Activated CD4-positive, alpha-beta T cell treated with anti-CD3 and anti-CD28 coated beads, Interleukin-2, amount 50 U/mL, for 4 hours (primary cell): ENCODE results near the gene ZNF8.
"Not testable (repeated sequence)": the region's sequence is repeated elsewhere in the genome, so short reads cannot be mapped to it uniquely, and the experiment has no call there.

Experiments
- DNase-seq, 2 experiments: peaks; one replicate each; pipeline ENCODE4 v3.0.0-alpha.2; 2020

ZNF8 gene

DNA sequence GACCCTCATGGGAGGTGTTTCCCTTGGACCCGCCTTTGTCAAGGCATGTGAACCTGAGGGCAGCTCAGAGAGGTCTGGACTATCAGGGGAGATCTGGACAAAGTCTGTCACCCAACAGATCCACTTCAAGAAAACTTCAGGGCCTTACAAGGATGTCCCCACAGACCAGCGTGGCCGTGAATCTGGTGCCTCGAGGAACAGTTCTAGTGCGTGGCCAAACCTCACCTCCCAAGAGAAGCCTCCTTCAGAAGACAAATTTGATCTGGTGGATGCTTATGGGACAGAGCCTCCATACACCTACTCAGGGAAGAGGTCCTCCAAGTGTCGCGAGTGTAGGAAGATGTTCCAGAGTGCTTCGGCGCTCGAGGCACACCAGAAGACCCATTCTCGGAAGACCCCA lies 59.6 kb downstream of the ZNF8 start:
- no peak for DNase-seq

DNA sequence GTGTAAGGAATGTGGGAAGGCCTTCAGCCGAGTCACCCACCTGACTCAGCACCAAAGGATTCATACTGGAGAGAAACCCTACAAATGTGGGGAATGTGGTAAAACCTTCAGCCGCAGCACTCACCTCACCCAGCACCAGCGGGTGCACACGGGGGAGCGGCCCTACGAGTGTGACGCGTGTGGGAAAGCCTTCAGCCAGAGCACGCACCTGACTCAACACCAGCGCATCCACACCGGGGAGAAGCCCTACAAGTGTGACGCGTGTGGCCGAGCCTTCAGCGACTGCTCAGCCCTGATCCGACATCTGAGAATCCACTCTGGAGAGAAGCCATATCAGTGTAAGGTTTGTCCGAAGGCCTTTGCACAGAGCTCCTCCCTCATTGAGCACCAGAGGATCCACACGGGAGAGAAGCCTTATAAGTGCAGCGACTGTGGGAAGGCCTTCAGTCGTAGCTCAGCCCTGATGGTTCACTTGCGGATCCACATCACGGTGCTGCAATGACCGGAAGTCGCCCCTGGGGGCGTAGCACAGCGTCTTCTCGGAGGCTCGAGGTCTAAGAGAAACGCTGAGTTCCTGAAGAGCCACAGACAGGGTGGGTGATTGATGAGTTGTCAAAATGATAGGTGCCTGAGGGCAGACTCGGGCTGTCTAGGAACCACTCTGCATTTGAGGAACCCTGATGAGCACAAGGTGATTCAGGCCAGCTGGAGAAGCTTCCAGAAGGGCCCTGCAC lies 60.2 kb downstream of the ZNF8 start:
- DNase-seq = no peak

DNA sequence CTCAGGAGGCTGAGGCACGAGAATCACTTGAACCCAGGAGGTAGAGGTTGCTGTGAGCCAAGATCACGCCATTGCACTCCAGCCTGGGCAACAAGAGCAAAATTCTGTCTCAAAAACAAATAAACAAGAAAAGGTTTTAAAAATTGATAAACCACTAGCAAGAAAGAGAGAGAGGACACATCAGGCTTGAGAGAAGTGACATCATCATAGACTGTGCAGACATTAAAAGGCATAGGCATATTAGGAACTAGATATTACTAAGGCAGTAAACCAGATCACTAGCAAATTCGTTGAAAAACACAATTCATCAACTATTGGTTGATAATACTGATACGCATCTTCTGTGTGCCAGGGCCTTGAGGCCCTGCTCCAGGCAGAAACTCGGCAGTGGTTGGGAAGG lies 66.8 kb downstream of the ZNF8 start:
- no peak for DNase-seq

DNA sequence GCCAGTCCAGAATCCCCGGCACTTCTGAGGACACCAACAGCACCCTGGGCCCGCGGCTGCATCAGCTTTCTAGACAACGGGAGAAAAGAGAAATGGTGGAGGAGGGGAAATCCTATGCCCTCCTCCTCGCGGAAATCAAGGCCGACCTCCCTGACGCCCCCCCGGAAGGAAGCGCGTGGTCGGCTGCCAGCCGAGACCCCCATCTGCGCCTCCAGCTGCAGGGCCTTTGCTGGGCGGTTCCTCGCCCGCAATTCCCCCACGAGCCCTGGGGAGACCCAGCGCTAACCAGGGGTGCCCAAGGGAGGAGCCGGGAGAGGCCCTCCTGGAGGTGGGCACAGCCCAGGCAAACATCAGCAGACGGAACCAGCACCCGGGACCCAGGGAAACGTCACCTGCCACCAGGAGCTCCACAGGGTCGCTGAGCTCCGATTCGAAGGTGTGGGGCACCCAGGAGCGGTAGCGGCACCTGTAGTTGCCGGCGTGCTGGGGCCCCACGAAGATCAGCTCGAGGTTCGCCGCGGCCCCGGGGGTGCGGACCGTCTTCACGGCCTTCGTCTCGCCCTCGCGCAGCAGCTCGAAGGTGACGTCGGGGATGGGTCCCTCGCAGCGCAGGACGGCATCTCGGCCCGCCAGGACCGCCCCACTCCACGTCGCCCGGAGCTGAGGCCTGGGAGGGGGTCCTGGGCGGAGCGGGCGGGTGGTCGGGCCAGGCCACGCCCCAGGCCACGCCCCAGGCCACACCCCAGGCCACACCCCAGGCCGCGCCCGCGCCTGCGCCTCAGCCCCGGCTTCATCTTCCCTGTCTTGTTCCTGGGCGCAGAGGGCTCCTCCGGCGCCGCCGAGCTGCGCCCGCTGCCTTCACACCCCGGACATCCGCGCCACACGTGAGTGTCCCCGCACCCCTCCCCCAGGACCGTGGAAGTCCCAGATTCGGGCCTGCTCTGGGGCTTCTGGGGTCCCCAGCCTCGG lies 68.5 kb downstream of the ZNF8 start:
- DNase-seq = peak; percentile 32 to 35

DNA sequence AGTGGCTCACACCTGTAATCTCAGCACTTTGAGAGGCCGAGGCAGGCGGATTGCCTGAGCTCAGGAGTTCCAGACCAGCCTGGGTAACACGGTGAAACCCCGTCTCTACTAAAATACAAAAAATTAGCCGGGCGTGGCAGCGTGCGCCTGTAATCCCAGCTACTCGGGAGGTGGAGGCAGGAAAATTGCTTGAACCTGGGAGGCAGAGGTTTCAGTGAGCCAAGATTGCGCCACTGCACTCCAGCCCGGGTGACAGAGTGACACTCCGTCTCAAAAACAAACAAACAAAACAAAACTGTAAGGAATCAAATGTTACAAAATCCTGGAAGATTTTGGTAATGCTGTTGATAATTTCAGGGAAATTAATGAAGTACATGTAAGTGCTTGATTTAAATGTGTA lies 69.3 kb downstream of the ZNF8 start:
- not testable (repeated sequence) for DNase-seq

DNA sequence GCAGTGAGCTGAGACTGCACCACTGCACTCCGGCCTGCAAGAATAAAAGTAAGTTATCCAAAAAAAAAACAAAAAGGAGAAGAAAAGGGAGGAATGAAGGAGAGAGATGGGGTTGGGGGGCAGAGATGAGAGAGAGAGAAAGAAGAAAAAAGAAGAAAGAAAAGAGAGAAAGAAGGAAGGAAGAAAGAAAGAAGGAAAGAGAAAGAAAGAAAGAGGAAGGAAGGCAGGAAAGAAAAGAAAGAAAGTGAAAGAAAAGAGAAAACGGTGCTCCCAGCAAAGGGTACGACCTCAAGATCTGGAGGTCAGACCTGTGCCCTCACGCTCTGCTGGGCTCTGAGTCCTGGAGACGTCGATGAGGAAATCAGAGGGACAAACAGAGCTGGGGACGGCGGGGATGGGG lies 70.8 kb downstream of the ZNF8 start:
- no peak for DNase-seq

DNA sequence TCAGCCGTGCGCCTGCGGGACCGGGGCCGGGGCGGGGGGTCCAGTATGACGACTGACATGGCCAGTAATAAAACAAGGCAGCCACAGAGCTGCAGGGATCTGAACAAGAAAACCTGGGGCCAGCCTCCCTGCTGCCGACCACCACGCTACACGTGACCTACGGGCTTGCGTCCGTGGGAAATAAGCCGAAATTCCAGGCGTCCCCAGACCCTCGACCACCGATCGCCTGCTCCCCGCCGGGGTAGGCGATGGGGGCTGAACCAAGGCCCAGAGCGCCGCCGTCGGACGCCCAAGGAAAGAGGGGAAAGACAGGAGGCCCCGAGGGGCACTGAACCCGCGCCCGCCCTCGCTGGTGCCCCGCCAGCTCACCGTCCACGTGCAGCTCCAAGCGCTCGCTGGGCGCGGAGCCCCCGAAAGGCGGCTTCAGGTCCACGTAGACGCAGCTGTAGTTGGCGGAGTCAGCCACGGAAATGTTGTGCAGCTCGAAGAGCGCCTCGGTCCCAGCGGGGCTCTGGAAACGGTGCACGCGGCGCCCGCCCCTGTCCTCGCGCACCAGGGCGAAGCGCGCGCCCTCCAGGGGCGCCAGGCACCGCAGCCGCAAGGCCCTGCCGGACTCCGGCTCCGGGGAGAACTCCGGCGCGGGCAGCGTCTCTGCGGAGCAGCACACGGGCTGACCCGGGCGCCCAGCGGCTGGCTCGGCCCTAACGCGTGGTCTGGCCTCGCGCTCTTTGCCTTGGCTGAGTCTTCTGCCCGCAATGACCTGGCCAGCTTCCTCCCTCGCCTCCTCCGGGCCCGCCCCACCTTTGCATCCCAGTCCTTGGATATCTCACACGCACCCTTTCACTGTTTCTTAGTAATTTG lies 71.5 kb downstream of the ZNF8 start:
- DNase-seq = no peak

DNA sequence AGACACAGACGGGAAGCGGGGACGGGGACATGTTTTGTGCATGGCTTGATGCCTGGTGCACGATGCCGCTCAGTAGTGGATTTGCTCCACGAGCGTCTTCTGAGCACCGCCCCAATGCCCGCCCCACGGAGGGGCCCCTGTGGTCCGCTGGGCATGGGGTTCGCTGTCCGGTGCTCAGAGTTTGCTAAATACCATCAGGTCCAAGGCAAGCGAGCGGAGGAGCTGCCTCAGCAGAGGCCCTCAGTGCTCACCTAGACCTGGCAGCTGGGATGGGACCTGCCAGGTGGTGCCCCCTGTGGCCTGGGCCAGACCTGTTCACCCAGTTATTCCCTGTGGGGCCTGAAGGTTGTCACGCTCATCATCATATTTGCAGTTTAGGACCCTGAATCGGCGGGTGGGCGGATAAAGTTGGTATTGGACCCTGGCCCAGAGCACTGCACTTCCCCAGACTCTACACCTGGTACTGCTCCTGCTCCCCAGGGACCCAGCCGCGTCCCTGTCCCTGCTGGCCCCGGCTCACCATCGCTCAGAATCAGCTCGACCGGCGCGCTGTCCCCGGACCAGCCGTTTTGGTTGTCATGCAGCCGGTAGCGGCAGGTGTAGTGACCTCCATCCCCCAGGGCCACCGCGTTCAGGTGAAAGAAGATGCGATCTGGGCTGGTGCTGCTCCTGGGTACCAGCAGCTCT lies 72.3 kb downstream of the ZNF8 start:
- no peak for DNase-seq

DNA sequence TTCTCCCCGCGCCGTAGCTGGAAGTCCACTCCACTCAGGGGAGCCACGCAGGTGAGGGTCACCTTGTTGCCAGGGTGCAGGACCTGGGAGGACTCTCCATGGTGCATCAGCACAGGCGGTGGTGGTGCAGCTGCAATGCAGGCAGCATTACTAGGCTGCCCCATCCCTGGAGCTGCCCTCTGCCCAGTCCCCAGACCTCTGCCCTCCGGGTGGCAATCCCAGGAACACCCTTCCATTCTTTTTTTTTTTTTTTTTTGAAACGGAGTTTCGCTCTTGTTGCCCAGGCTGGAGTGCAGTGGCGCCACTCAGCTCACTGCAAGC lies 72.8 kb downstream of the ZNF8 start:
- no peak for DNase-seq

DNA sequence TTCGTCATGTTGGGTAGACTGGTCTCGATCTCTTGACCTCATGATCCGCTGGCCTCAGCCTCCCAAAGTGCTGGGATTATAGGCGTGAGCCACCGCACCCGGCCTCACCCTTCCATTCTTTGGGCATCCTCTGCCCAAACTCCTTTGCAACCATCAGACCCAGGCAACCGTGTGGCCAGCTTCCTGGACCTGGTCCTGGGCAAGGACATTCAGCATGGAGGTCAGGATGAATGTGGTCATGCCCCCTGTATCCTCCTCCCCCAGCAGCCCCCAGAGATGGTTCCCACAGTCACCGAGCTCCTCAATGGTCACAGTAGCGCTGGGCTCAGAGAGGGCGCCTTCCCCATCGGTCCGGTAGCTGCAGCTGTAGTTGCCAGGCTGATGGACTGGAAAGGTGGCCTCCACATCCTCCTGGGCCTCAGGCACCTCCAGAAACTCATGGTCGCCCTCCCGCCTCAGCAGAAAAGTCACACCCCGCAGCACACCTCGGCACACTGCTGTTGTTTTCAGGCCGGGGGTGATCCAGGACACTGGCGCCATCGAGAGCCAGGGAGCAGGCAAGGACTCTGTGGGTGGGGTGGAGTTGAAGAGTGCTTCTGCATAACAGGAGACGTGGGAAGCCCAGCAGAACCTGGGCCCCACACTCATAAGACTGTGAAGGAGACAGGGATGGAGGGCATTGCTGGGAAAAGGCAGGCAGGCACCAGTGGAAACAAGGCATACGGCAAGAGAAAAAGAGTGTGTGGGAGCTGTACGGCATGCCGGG lies 73.4 kb downstream of the ZNF8 start:
- DNase-seq = no peak
